ENCODE results near the gene AGAP1. TPM values are rescaled to one million over a fixed set of nuclear protein-coding genes. Genes with fewer than 3 reads are reported as not detected.

The AGAP1 gene
- total RNA-seq, 2 donors from 2014 or later: 32.8 to 34.7 TPM

DNA sequence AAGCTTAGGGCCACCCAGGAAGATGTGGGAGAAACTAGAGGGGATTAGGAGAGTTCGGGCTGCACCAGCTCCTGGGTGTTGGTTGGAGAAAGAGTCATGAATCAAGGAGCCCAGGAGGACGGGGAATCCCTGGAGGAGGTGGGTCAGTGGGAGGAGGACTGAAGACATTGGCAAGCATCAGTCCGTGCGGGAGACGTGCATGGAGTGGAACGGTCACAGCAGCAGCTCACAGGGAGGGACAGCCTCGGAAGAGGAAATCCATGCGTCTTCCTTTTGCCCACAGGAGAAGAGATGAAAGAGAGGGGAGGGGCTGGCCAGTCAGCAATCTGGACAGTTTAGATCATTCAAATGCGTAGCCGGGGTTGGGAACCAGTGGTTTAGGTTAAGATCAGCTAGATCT lies 495.7 kb downstream of the AGAP1 start:
- H3K4me3 Mint-ChIP-seq: no peak overlapping the region
- no peaks in the 10 kb centered on the region for H3K36me3 Mint-ChIP-seq (ENCODE audit: low read depth)
- H3K9me3 Mint-ChIP-seq: no peaks in the 10 kb centered on the region
- H3K27me3 ChIP-seq (ENCODE audit: control insufficient read depth, insufficient read depth, low read length, poor library complexity, severe bottlenecking): no peaks in the 10 kb centered on the region
- TF ChIP-seq, protein P1, sequence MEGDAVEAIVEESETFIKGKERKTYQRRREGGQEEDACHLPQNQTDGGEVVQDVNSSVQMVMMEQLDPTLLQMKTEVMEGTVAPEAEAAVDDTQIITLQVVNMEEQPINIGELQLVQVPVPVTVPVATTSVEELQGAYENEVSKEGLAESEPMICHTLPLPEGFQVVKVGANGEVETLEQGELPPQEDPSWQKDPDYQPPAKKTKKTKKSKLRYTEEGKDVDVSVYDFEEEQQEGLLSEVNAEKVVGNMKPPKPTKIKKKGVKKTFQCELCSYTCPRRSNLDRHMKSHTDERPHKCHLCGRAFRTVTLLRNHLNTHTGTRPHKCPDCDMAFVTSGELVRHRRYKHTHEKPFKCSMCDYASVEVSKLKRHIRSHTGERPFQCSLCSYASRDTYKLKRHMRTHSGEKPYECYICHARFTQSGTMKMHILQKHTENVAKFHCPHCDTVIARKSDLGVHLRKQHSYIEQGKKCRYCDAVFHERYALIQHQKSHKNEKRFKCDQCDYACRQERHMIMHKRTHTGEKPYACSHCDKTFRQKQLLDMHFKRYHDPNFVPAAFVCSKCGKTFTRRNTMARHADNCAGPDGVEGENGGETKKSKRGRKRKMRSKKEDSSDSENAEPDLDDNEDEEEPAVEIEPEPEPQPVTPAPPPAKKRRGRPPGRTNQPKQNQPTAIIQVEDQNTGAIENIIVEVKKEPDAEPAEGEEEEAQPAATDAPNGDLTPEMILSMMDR (conservative IDR thresholded peaks at IDR 0.05): no peak
- H3K27ac ChIP-seq (ENCODE audit: low read depth, low read length): no peak overlapping the region
- no peak overlapping the region for H3K4me3 ChIP-seq (ENCODE audit: low read length)
- no peak for DNase-seq
- H3K27ac Mint-ChIP-seq: no peak overlapping the region
- no peaks in the 10 kb centered on the region for H3K9me3 ChIP-seq (ENCODE audit: control insufficient read depth, low read length)
- H3K4me1 Mint-ChIP-seq: peaks cover 2% of the 10 kb centered on the region
- no peaks in the 10 kb centered on the region for H3K27me3 Mint-ChIP-seq (ENCODE audit: insufficient read depth)
- no peak overlapping the region for H3K9ac ChIP-seq (ENCODE audit: extremely low read depth, low read length, poor library complexity, severe bottlenecking)
- H3K36me3 ChIP-seq (ENCODE audit: control insufficient read depth, insufficient read depth, low read length): no peaks in the 10 kb centered on the region
- 91 to 94% methylated on average over 9 to 10 of the region's 10 CpGs for WGBS, 2 experiments (ENCODE audit: insufficient coverage in 1 of 2, insufficient read length in 1 of 2)
- no peaks in the 10 kb centered on the region for H3K4me1 ChIP-seq (ENCODE audit: control insufficient read depth, insufficient read depth, low read length)

DNA sequence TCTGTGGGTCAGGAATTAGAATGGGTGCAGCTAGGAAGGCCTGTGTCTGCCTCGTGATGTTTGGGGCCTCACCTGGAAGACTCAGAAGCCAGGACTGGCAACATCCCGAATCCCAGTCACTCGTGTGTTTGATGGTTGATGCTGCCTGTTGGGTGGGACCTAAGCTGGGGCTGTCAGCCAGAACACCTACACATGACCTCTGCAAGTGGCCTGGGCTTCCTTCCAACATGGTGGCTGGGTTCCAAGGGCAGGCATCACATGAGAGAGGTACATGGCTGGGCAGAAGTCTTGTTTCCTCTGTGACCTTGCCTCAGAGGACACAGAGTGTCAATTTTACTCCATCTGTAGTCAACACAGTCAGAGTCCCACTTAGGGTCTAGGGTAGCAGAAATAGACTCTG lies 496.5 kb downstream of the AGAP1 start:
- Mint-ChIP-seq H3K27me3 (ENCODE audit: insufficient read depth) (no peaks in the 10 kb centered on the region), H3K4me3 (no peak overlapping the region), H3K27ac (no peak overlapping the region), H3K4me1 (peaks cover 2% of the 10 kb centered on the region), H3K36me3 (ENCODE audit: low read depth) (no peaks in the 10 kb centered on the region), H3K9me3 (no peaks in the 10 kb centered on the region)
- no peak overlapping the region for H3K4me3 ChIP-seq (ENCODE audit: low read length)
- WGBS, 2 experiments (ENCODE audit: insufficient coverage in 1 of 2, insufficient read length in 1 of 2): 85 to 95% methylated on average over 3 of the region's 3 CpGs
- TF ChIP-seq, protein P1 (conservative IDR thresholded peaks at IDR 0.05): no peak
- H3K9me3 ChIP-seq (ENCODE audit: control insufficient read depth, low read length): no peaks in the 10 kb centered on the region
- H3K36me3 ChIP-seq (ENCODE audit: control insufficient read depth, insufficient read depth, low read length): no peaks in the 10 kb centered on the region
- no peaks in the 10 kb centered on the region for H3K27me3 ChIP-seq (ENCODE audit: control insufficient read depth, insufficient read depth, low read length, poor library complexity, severe bottlenecking)
- DNase-seq: no peak
- no peaks in the 10 kb centered on the region for H3K4me1 ChIP-seq (ENCODE audit: control insufficient read depth, insufficient read depth, low read length)
- no peak overlapping the region for H3K9ac ChIP-seq (ENCODE audit: extremely low read depth, low read length, poor library complexity, severe bottlenecking)
- no peak overlapping the region for H3K27ac ChIP-seq (ENCODE audit: low read depth, low read length)

DNA sequence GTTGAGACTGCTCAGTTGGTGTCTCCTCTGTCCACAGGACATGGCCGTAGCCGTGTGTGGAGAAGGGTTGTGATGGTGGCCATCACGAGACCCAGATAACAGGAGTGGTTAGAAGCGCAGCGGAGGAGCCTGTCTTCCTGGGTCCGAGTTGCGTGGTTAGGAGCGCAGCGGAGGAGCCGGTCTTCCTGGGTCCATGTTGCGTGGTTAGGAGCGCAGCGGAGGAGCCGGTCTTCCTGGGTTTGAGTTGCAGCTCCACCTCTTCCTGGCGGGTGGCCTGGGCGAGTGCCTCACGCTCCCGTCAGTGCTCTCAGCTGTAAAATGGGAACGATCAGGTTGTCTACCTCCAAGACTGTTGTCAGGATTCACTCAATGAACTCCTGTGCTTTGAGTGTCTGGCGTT lies 498.2 kb downstream of the AGAP1 start:
- H3K27me3 ChIP-seq (ENCODE audit: control insufficient read depth, insufficient read depth, low read length, poor library complexity, severe bottlenecking): no peaks in the 10 kb centered on the region
- Mint-ChIP-seq H3K4me3 (no peak overlapping the region), H3K27ac (no peak overlapping the region), H3K27me3 (ENCODE audit: insufficient read depth) (no peaks in the 10 kb centered on the region), H3K9me3 (no peaks in the 10 kb centered on the region), H3K4me1 (peaks cover 2% of the 10 kb centered on the region), H3K36me3 (ENCODE audit: low read depth) (no peaks in the 10 kb centered on the region)
- no peak for DNase-seq
- H3K9me3 ChIP-seq (ENCODE audit: control insufficient read depth, low read length): no peaks in the 10 kb centered on the region
- no peak overlapping the region for H3K27ac ChIP-seq (ENCODE audit: low read depth, low read length)
- no peak overlapping the region for H3K9ac ChIP-seq (ENCODE audit: extremely low read depth, low read length, poor library complexity, severe bottlenecking)
- TF ChIP-seq, protein P1 (conservative IDR thresholded peaks at IDR 0.05): no peak
- no peak overlapping the region for H3K4me3 ChIP-seq (ENCODE audit: low read length)
- H3K36me3 ChIP-seq (ENCODE audit: control insufficient read depth, insufficient read depth, low read length): no peaks in the 10 kb centered on the region
- WGBS, 2 experiments (ENCODE audit: insufficient coverage in 1 of 2, insufficient read length in 1 of 2): 92% methylated on average over 15 to 20 of the region's 20 CpGs
- no peaks in the 10 kb centered on the region for H3K4me1 ChIP-seq (ENCODE audit: control insufficient read depth, insufficient read depth, low read length)

All from endodermal cell (in vitro differentiated cells).